ENCODE data around the gene FILIP1.
A peak's percentile ranks its signal among the peaks of the same experiment; 100 is the strongest.

FILIP1 gene

DNA sequence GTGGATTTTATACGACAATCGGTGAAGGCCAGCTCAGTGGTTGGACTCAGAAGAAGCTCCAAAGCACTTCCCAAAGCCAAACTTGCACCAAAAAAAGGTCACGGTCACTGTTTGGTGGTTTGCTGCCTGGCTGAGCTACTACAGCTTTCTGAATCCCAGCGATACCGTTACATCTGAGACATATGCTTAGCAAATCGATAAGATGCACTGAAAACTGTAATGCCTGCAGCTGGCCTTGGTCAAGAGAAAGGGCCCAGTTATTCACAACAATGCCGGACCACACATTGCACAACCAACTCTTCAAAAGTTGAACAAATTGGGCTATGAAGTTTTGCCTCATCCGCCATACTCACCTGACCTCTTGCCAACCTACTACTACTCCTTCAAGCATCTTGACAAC is 70.2 kb downstream of the FILIP1 start:
- no peak overlapping the region for H3K4me3 ChIP-seq (replicated peaks in 1 of 2; ENCODE audit: low read depth in 2 of 2, low read length in 2 of 2)
- no peak for DNase-seq (ENCODE audit: low read depth in 2 of 2)
- TF ChIP-seq, protein P1, sequence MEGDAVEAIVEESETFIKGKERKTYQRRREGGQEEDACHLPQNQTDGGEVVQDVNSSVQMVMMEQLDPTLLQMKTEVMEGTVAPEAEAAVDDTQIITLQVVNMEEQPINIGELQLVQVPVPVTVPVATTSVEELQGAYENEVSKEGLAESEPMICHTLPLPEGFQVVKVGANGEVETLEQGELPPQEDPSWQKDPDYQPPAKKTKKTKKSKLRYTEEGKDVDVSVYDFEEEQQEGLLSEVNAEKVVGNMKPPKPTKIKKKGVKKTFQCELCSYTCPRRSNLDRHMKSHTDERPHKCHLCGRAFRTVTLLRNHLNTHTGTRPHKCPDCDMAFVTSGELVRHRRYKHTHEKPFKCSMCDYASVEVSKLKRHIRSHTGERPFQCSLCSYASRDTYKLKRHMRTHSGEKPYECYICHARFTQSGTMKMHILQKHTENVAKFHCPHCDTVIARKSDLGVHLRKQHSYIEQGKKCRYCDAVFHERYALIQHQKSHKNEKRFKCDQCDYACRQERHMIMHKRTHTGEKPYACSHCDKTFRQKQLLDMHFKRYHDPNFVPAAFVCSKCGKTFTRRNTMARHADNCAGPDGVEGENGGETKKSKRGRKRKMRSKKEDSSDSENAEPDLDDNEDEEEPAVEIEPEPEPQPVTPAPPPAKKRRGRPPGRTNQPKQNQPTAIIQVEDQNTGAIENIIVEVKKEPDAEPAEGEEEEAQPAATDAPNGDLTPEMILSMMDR (IDR thresholded peaks at IDR 0.05; ENCODE audit: low read depth, low read length): no peak

DNA sequence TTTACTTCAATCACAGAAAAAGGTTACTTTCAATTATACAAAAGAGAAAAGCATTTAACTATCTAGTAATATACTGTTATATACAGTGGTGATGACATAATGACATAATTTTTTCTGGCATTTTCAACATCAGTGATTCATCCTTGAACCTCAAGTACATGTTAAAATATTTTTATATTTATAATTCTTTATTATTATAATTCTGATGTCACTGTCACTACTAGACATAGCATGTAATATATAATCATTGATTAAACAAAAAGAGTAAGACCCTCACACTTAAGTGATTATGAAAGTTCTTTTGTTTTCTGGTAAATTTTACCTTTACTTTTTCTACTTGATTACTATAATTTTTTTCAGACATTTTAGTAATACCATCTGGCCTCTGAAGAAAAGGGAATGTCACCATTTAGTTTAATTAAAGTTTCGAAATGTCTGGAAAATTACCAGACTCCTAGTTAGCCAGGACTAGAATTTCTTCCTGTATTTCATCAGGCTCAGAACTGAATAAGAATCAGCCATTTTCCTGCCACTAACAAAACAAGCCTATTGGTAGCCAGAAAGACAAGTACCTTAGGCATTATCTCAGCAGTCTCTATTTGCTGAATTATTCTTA is 71.5 kb downstream of the FILIP1 start:
- peak; percentile 52 to 71 for DNase-seq (ENCODE audit: low read depth in 2 of 2)
- H3K4me3 ChIP-seq (replicated peaks in 1 of 2; ENCODE audit: low read depth in 2 of 2, low read length in 2 of 2): no peak overlapping the region
- TF ChIP-seq, protein P1 (IDR thresholded peaks at IDR 0.05; ENCODE audit: low read depth, low read length): no peak

DNA sequence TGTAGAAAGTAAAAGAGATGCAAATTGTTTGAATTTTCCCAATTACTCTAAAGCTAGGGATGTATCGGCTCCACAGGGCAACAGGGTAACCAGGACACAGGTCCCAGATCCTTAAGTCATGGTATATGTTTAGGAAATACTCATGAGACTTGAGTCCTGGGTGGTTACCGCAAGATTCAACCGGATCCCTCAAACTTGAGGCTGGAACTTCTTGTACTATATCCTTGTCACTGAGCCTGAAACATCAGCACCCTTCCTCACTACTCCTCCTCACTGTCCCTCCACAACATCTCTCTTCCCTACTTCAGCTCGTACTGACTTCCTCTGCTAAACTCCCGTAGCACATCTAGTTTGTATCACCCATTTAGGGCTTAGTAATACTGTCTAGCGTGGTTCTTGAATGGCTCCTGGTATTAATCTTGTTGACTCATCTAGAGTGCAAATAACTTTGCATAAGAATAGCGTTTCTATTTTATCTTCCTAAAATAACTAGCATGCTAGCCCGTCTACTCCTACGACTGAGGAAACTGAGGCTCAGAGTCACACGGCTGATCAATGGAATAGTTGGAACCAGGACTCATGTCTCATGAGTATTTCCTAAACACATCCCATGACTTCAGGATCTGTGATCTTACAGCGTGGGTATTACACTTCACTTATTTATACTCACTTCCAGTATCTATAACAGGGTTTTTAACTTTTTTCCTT is 72.1 kb downstream of the FILIP1 start:
- TF ChIP-seq, protein P1 (IDR thresholded peaks at IDR 0.05; ENCODE audit: low read depth, low read length): no peak
- H3K4me3 ChIP-seq (replicated peaks in 1 of 2; ENCODE audit: low read depth in 2 of 2, low read length in 2 of 2): no peak overlapping the region
- peak in 1 of 2 donors; percentile 58 for DNase-seq (ENCODE audit: low read depth in 2 of 2)

DNA sequence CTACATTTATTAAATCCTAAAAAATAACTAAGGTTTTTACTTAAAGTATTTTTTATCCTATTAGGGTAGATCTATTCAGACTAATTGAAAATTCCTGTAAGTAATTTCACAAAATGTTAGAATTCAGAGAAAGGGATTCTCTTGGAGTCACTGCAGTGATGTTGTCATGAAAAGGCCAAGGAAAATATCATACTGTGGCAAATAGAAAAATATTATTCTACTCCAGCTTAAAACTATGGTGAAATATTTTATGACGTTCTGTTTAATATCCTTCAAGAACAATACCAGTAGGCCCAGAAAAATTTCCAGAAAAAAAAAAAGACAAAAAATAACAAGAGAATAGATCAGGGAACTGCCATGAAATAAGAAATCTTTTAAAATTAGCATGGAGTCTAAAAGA is 73.6 kb downstream of the FILIP1 start:
- TF ChIP-seq, protein P1 (IDR thresholded peaks at IDR 0.05; ENCODE audit: low read depth, low read length): no peak
- H3K4me3 ChIP-seq (replicated peaks in 1 of 2; ENCODE audit: low read depth in 2 of 2, low read length in 2 of 2): no peak overlapping the region
- DNase-seq (ENCODE audit: low read depth in 2 of 2): no peak

GRCh38 chr6:75419416-75419815 is 74.2 kb downstream of the FILIP1 start:
- no peak for DNase-seq (ENCODE audit: low read depth in 2 of 2)
- TF ChIP-seq, protein P1 (IDR thresholded peaks at IDR 0.05; ENCODE audit: low read depth, low read length): no peak
- H3K4me3 ChIP-seq (replicated peaks in 1 of 2; ENCODE audit: low read depth in 2 of 2, low read length in 2 of 2): no peak overlapping the region

DNA sequence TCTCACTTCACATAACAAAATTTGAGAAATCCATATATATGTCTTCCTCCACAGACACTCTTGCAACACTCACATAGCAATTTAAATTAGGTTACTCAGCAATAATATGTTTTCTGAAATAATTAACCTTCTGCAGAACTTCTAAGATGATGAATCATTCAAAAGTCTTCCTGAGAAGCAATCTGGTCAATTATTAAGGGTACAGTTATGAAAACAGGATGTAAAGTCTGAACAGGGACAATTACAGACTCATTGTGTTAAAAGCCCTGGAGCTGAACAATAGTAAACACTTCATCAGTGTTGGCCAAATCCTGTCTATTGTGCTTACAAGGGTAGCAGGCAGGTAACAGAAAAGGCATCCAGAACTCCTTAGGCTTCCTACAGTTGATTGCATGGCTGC is 75.4 kb downstream of the FILIP1 start:
- H3K4me3 ChIP-seq (replicated peaks in 1 of 2; ENCODE audit: low read depth in 2 of 2, low read length in 2 of 2): no peak overlapping the region
- peak; percentile 24 to 75 for DNase-seq (ENCODE audit: low read depth in 2 of 2)
- TF ChIP-seq, protein P1 (IDR thresholded peaks at IDR 0.05; ENCODE audit: low read depth, low read length): no peak

Data from cardiac fibroblast (primary cell).